ENCODE measurements around the gene GOLGA3.
A peak's percentile ranks its signal among the peaks of the same experiment; 100 is the strongest.
"Not testable (repeated sequence)": the region's sequence is repeated elsewhere in the genome, so short reads cannot be mapped to it uniquely, and the experiment has no call there.

GOLGA3 gene

DNA sequence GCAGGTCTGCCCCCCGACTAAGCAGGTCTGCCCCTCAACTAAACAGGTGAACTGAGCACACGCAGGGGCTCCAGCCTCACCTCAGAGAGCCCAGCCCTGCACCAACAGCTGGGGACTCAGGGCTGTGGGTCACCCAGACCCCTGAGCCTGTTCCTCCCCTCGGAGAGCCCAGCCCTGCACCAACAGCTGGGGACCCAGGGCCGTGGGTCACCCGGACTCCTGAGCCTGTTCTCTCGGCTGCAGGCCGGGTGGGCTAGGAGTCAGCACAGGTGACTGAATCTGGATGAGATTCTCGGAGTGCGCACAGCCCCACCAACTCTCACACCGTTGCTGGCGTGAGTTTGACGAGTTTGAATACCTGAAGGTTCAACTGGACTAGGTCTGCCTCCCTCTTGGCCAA, 46.7 kb downstream of the GOLGA3 start:
- Mint-ChIP-seq H3K27ac (no peak overlapping the region), H3K4me1 (no peaks in the 10 kb centered on the region)
- ATAC-seq: no peak

DNA sequence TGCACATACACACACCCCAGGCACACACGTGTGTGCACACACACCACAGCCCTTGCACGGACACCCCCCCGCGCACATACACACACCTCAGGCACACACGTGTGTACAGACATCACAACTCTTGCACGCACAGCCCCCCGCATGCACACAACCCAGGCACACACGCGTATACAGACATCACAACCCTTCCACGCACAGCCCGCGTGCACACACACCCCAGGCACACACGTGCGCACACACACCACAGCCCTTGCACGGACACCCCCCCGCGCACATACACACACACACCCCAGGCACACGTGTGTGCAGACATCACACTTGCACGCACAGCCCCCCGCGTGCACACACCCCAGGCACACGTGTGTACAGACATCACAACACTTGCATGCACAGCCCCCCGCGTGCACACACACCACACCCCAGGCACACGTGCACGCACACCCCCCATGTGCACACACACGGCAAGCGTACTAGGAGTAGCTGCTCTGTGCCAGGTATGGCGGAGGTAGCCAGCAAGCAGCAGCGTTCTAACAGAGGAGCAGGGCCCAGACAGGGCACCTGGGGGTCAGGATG, 48.8 kb downstream of the GOLGA3 start:
- Mint-ChIP-seq H3K9me3 (no peaks in the 10 kb centered on the region), H3K4me3 (no peak overlapping the region), H3K27ac (no peak overlapping the region), H3K4me1 (no peaks in the 10 kb centered on the region), H3K36me3 (peaks cover 97% of the 10 kb centered on the region)
- DNase-seq (ENCODE audit: low spot score in 2 of 2) (no peak), ATAC-seq (peak; percentile 43)

More for the DNA sequence above, 46.7 kb downstream of the GOLGA3 start:
- Mint-ChIP-seq H3K4me3 (no peak overlapping the region), H3K9me3 (no peaks in the 10 kb centered on the region), H3K36me3 (peaks cover 97% of the 10 kb centered on the region)
- DNase-seq (ENCODE audit: low spot score in 2 of 2): no peak

DNA sequence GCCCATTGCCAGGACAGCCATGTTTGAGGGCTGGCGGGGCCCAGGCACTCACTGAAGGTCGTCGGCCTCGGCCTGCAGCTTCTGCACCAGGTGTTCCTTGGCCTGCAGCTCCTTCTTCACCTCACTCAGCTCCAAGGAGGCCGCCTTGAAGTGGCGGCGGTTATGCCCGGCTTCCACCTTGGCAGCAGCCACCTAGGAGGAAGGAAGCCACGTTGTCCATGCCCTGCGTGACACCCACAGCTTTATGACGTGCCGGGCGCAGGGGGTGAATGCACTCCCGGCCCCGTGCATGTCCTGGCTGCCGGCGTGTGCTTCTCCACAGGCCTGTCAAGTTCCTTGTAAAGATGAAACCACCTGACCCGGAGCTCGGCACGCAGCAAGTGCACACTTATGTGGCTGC, 51.1 kb downstream of the GOLGA3 start:
- no peaks in the 10 kb centered on the region for H3K9me3 Mint-ChIP-seq
- ATAC-seq (no peak), DNase-seq (ENCODE audit: low spot score in 2 of 2) (no peak)
- no peak overlapping the region for H3K27ac Mint-ChIP-seq
- H3K36me3 Mint-ChIP-seq: peaks cover 97% of the 10 kb centered on the region
- no peak overlapping the region for H3K4me3 Mint-ChIP-seq
- H3K4me1 Mint-ChIP-seq: no peaks in the 10 kb centered on the region

DNA sequence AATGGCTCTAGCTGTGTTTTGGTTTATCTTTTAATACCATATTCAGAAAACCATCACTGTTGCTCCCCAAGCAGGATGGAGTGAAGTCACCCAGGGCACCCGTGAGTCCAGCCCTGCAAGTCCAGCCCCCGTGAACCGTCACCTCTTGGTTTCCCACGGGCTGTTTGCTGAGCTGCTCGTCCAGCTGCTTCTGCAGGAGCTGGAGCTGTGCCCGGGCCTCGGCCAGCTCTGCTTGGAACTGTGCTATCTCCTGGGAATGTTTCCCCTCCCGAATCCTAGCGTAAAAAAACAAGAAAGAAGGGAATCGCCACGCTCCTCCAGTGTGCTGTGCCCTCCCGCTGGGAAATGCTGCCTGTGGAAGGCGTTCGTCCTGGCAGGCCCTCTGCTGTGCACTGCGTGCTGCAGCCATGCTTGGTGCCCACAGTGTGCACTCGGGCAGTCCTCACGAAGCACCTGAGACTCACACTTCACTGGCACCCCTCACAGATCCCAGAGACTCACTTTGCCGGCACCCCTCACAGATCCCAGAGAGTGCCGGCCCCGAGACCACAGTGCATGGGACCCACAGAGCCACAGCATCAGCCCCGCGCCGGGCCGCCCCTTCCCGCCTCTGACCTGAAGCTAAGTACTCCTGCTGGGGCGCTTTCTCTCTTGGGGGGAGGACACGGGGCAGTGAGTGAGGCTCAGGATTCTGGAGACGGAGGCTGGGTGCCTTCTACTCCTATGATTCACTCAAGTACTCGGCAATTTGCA, 51.7 kb downstream of the GOLGA3 start:
- no peak overlapping the region for H3K4me3 Mint-ChIP-seq
- peaks cover 97% of the 10 kb centered on the region for H3K36me3 Mint-ChIP-seq
- H3K4me1 Mint-ChIP-seq: peaks cover 1% of the 10 kb centered on the region
- H3K27ac Mint-ChIP-seq: peak overlapping the region; percentile 58
- ATAC-seq (no peak), DNase-seq (ENCODE audit: low spot score in 2 of 2) (no peak)
- H3K9me3 Mint-ChIP-seq: no peaks in the 10 kb centered on the region

DNA sequence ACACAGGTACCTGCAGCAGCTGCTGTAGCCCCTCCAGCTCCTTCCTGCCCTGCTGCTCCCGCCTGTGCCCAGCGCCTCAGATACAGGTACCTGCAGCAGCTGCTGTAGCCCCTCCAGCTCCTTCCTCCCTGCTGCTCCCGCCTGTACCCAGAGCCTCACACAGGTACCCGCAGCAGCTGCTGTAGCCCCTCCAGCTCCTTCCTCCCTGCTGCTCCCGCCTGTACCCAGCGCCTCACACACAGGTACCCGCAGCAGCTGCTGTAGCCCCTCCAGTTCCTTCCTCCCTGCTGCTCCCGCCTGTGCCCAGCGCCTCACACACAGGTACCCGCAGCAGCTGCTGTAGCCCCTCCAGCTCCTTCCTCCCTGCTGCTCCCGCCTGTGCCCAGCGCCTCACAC, 52.4 kb downstream of the GOLGA3 start:
- H3K36me3 Mint-ChIP-seq: peaks cover 97% of the 10 kb centered on the region
- not testable (repeated sequence) for H3K4me3 Mint-ChIP-seq; DNase-seq (ENCODE audit: low spot score in 2 of 2); H3K4me1 Mint-ChIP-seq; ATAC-seq; H3K9me3 Mint-ChIP-seq
- peak overlapping the region; percentile 58 for H3K27ac Mint-ChIP-seq

DNA sequence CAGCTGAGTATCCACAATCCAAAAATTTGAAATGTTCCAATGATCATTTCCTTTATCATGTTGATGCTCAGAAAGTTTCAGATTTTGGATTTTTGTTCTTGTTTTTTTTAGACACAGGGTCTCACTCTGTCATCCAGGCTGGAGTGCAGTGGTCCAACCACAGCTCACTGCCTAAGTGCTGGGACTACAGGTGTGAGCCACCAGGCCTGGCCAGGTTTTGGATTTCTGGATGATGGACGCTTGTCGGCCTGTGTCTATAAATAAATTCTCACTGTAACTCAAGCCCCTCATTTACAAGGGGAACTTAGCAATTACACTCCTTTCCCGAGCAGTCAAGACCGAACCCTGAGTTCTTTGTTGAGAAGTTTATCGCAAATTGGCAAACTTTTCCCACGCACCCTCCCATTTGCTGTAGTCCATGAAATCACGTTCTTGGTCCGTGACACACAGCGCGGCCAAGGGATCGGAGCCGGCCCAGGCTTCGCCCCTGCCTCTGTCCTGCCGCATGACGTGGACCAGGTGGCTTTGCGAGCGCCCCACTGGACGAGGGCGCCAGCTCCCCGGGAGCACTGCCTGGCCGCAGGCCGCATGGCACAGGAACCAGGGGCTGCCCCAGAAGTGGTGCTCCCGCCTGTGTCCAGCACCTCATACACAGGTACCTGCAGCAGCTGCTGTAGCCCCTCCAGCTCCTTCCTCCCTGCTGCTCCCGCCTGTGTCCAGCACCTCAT, 53.0 kb downstream of the GOLGA3 start:
- DNase-seq (ENCODE audit: low spot score in 2 of 2): no peak
- Mint-ChIP-seq H3K4me1 (peaks cover 10% of the 10 kb centered on the region), H3K27ac (peak overlapping the region; percentile 58), H3K9me3 (no peaks in the 10 kb centered on the region), H3K36me3 (peaks cover 97% of the 10 kb centered on the region), H3K4me3 (no peak overlapping the region)
- no peak for ATAC-seq

DNA sequence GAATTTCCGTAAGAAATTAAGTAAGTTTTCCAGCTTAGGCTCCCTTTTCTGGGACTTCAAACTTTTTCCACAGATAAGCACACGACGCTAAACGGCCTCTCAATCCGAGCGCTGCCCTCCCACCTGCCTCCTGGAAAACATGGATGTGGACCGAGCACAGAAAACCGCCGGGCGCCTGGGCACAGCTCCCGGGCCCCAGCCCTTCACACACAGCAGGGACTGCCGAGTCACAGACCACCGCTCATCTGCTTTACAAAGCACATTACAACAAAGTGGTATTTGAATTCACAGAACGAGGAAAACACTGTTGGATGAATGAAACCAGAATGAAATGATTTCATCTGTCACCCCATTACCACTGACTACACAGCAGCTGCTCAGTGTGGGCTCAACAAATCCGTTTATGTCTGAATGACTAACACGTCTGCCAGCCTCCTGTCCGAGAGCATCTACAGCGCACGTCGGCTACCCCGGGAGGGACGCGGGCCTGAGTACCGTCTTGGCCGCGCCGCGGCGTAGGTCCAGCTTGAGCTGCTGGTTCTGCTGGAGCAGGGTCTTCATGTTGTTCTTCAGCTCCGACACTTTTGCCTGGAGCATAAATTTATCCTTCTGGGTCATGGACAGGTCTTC, 53.9 kb downstream of the GOLGA3 start:
- H3K36me3 Mint-ChIP-seq: peaks cover 97% of the 10 kb centered on the region

DNA sequence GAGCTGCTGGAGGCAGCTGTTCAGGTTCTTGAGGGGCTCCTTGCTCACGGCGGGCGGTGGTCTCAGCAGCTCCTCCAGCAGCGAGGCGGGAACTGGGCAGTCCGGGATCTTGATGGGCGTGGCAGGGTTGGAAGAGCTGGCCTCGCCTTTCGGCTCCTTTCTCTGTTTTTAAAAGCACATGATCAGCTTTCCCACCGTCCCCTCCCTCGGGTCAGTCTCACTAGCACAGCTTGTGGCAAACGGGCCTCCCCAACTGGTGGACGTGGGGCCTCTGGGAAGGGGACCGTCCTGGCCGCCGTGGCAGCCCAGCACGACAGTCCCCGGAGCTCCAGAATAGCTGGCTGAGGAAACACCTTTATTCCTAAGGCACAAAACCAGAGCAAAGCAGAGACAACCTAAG, 54.5 kb downstream of the GOLGA3 start:
- H3K36me3 Mint-ChIP-seq: peaks cover 97% of the 10 kb centered on the region
- DNase-seq (ENCODE audit: low spot score in 2 of 2) (no peak), ATAC-seq (no peak)
- no peak overlapping the region for H3K4me3 Mint-ChIP-seq
- H3K9me3 Mint-ChIP-seq: no peaks in the 10 kb centered on the region
- peak overlapping the region; percentile 65 for H3K27ac Mint-ChIP-seq
- peaks cover 10% of the 10 kb centered on the region for H3K4me1 Mint-ChIP-seq

More for the DNA sequence above, 53.9 kb downstream of the GOLGA3 start:
- Mint-ChIP-seq H3K4me1 (peaks cover 10% of the 10 kb centered on the region), H3K9me3 (no peaks in the 10 kb centered on the region), H3K4me3 (no peak overlapping the region), H3K27ac (no peak overlapping the region)
- no peak for DNase-seq (ENCODE audit: low spot score in 2 of 2)
- ATAC-seq: no peak

DNA sequence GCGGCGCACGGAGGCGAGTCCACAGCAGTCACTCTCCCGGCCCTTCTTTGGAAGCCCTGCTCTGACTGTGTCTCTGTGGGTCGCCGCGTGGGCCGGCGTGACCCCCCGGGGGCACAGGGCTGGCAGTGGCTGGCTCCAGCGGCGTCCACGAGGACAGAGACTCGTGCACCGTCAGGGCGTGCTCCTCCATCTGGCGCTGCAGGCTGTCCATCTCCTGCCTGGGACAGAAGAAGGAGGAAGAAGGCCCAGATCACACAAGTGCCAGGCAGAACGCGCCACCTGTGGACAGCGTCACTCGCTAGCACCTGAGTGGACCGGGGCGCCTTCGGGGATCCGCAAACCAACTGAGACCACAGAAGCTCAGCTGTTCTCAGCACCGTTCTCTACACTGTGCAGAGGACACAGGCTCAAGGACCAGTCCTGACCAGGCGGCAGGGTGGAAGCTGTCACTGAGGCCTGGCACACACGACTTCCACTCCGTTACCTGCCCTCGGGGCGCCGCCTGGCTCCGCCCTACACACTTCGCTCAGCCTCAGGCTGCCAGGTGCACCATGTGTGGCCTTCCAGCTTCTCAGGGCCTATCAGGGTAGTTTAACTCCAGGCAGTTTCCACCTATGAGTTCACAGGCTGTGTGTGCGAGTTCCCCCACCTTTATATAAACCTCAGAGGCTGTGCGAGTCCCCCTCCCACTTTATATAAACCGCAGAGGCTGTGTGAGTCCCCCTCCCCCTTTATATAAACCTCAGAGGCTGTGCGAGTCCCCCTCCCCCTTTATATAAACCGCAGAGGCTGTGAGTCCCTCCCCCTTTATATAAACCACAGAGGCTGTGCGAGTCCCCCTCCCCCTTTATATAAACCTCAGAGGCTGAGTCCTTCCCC, 55.4 kb downstream of the GOLGA3 start:
- H3K4me1 Mint-ChIP-seq: peaks cover 14% of the 10 kb centered on the region
- no peak overlapping the region for H3K4me3 Mint-ChIP-seq
- peak overlapping the region; percentile 65 for H3K27ac Mint-ChIP-seq

DNA sequence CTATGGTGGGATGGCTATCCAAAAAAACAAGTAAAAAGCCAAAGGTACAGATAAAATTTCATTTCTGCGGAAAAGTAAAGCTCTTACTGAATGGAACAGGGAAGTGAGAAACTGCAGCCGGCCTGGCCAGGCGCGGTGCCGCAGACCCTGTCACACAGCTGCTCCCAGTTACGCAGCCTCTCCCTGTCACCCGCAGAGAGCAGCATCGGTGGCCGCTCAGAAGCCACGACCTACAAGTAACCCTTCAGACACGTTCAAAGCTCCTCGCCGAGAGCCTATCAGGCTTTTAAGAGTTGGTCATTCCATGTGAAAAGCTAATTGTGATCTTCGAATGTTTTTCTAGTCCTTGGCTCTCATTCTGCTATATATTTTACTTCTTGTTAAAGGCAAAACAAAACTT, 56.1 kb downstream of the GOLGA3 start:
- no peak for ATAC-seq
- DNase-seq (ENCODE audit: low spot score in 2 of 2): no peak
- Mint-ChIP-seq H3K4me3 (no peak overlapping the region), H3K27ac (no peak overlapping the region), H3K9me3 (no peaks in the 10 kb centered on the region), H3K36me3 (peaks cover 95% of the 10 kb centered on the region), H3K4me1 (peaks cover 21% of the 10 kb centered on the region)

More for the DNA sequence above, 55.4 kb downstream of the GOLGA3 start:
- no peak for ATAC-seq
- H3K36me3 Mint-ChIP-seq: peaks cover 98% of the 10 kb centered on the region
- H3K9me3 Mint-ChIP-seq: no peaks in the 10 kb centered on the region
- DNase-seq (ENCODE audit: low spot score in 2 of 2): no peak

DNA sequence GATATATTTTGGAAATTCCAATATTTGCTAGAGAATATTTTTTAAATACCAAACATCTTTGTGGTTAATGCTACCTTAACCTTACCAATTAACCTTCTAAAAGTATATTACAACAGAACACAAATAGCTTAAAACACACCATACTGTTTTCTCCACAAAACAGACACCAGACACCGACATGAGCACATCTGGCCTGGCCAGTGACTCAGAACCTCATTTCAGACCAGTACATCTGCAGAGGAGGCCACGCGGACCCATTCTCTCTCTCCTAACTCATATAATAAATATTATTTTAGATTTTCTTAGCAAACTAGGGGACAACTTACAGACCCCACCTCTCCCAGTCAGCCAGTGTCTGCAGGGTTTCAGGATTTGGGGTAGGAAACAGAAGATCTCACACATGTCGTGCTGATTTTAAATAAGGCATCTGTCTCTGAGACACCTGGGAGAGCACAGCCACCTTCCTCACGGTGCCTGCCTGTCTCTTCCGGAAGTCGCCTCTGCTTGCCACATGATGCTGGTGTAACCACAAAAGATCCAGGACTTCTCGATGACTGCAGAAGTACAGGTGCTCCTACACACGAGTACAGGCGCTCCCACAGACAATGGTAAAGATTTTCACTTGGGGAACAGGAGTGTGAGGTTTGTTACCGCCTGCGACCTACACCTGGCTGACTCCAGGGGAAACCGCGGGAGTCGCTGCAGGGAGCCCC, 57.4 kb downstream of the GOLGA3 start:
- ATAC-seq (peak; percentile 59), DNase-seq (ENCODE audit: low spot score in 2 of 2) (no peak)
- Mint-ChIP-seq H3K4me1 (peaks cover 24% of the 10 kb centered on the region), H3K27ac (peak overlapping the region; percentile 64), H3K9me3 (no peaks in the 10 kb centered on the region), H3K4me3 (no peak overlapping the region), H3K36me3 (peaks cover 81% of the 10 kb centered on the region)

DNA sequence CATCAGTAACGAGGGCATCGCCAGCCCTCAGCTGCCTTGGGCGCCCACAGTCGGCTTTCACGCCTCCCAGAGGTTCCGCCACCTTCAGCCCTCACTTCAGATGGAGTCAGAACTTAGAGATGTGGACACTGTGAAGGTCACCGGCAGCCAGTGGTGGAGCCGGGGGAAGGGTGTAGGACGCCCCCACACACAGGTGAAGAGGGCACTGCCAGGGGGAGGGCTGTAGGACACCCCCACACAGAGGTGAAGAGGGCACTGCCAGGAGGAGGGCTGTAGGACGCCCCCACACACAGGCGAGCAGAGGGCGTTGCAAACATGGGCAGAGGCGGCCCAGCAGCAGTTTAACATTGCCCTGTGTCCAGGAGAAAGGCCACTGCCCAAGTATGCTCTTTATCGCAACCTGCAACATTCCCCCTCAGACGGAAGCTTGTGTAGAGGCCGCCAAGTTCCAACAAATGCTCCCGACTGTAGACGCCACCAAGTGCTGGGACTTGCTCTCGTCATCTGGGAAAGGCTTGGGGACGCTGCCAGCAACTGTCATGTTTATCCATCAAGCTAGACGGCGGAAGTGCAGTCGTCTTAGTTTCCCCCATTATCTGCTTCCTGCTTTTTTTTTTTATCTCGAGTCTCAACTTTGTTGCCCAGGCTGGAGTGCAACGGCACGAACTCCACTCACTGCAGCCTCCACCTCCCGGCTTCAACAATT, 62.1 kb downstream of the GOLGA3 start:
- peaks cover 24% of the 10 kb centered on the region for H3K4me1 Mint-ChIP-seq
- no peaks in the 10 kb centered on the region for H3K9me3 Mint-ChIP-seq
- ATAC-seq (no peak), DNase-seq (ENCODE audit: low spot score in 2 of 2) (no peak)
- peaks cover 34% of the 10 kb centered on the region for H3K36me3 Mint-ChIP-seq
- H3K27ac Mint-ChIP-seq: no peak overlapping the region
- H3K4me3 Mint-ChIP-seq: no peak overlapping the region

DNA sequence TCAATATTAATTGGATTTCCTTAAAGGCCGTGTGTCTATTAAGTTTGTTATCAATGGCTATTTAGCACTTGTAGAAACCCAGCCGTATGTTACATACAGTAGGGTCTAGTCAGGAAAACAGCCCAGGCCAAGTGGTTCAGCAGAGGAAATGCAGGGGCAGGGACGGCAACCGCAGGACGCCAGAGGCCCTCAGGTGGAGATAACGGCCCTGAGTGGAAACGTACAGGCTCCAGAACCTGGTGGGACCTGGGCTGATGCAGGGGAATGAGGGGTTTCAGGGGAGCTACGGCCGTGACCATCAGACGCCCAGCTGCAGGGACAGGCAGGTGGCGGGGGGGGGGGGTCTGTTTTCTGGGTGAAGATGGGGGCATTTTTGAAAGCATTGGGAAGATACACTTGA, 63.3 kb downstream of the GOLGA3 start:
- Mint-ChIP-seq H3K36me3 (peaks cover 32% of the 10 kb centered on the region), H3K4me1 (peaks cover 29% of the 10 kb centered on the region), H3K4me3 (no peak overlapping the region), H3K9me3 (no peaks in the 10 kb centered on the region), H3K27ac (no peak overlapping the region)
- no peak for ATAC-seq
- no peak for DNase-seq (ENCODE audit: low spot score in 2 of 2)

DNA sequence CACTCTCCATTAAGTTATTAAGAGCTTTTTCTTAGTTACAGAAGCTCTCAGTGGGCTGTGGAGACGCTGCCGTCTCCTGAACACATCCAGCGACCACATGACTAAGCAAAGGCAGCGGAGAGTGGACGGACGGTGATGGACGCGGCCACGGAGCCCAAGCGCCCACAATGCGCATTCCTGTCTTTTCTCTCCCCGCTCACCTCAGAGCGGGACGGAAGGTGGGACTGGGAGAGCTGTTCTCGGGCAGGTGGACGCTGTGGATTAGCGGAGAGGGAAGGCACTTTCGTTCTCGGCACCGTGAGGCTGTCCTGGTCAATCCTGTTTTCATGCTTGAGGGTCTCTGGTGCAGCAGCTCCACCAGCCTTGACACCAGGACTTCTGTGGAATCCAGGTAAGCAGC, 64.4 kb downstream of the GOLGA3 start:
- Mint-ChIP-seq H3K27ac (no peak overlapping the region), H3K36me3 (peaks cover 32% of the 10 kb centered on the region), H3K9me3 (no peaks in the 10 kb centered on the region), H3K4me1 (peaks cover 35% of the 10 kb centered on the region), H3K4me3 (no peak overlapping the region)
- ATAC-seq (no peak), DNase-seq (ENCODE audit: low spot score in 2 of 2) (no peak)

Data from stimulated activated effector memory CD8-positive, alpha-beta T cell treated with anti-CD3 and anti-CD28 coated beads, Interleukin-12 subunit alpha, Interleukin-12 subunit beta, amount 100 ng/mL, for 72 hours (primary cell).